Measurements from ENCODE around the gene IFT43. TPM values are rescaled to one million over a fixed set of nuclear protein-coding genes. Genes with fewer than 3 reads are reported as not detected.

Gene IFT43
- total RNA-seq, 1 experiment from 2014 or later = 17.5 TPM

DNA sequence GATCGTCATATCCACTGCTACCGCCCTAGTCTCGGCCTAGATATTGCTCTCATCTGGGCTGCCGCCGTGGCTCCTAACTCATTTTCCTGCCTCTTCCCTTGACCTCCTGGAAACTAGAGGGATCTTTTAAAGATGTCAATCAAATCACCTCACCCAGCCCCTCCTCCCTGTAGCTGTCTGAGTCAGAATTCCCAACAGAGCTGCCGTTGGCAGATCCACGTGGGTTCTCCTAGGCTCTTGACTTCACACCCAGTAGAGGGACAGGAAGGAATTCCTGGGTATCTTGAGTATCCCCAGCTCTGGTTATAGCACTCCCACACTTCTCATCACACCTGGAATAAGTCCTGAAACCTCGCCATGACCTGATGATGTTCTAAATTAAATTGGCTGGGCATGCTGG, 15.7 kb upstream of the IFT43 start:
- Mint-ChIP-seq H3K27me3 (ENCODE audit: low read depth) (no peaks in the 10 kb centered on the region), H3K9me3 (0 out of 2 replicates have a peak, but pooled peaks cover 4% of the 10 kb centered on the region), H3K27ac (no peak overlapping the region), H3K36me3 (no peaks in the 10 kb centered on the region), H3K4me3 (no peak overlapping the region), H3K4me1 (peaks cover 11% of the 10 kb centered on the region)
- POLR2A ChIA-PET = no interaction called here
- TF ChIP-seq, protein P1, sequence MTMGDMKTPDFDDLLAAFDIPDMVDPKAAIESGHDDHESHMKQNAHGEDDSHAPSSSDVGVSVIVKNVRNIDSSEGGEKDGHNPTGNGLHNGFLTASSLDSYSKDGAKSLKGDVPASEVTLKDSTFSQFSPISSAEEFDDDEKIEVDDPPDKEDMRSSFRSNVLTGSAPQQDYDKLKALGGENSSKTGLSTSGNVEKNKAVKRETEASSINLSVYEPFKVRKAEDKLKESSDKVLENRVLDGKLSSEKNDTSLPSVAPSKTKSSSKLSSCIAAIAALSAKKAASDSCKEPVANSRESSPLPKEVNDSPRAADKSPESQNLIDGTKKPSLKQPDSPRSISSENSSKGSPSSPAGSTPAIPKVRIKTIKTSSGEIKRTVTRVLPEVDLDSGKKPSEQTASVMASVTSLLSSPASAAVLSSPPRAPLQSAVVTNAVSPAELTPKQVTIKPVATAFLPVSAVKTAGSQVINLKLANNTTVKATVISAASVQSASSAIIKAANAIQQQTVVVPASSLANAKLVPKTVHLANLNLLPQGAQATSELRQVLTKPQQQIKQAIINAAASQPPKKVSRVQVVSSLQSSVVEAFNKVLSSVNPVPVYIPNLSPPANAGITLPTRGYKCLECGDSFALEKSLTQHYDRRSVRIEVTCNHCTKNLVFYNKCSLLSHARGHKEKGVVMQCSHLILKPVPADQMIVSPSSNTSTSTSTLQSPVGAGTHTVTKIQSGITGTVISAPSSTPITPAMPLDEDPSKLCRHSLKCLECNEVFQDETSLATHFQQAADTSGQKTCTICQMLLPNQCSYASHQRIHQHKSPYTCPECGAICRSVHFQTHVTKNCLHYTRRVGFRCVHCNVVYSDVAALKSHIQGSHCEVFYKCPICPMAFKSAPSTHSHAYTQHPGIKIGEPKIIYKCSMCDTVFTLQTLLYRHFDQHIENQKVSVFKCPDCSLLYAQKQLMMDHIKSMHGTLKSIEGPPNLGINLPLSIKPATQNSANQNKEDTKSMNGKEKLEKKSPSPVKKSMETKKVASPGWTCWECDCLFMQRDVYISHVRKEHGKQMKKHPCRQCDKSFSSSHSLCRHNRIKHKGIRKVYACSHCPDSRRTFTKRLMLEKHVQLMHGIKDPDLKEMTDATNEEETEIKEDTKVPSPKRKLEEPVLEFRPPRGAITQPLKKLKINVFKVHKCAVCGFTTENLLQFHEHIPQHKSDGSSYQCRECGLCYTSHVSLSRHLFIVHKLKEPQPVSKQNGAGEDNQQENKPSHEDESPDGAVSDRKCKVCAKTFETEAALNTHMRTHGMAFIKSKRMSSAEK (CRISPR knock-in tag; IDR thresholded peaks at IDR 0.05; ENCODE audit: borderline replicate concordance) = no peak
- TF ChIP-seq SMAD4 (CRISPR knock-in tag; IDR thresholded peaks at IDR 0.05) (no peak), ESRRA (CRISPR knock-in tag; IDR thresholded peaks at IDR 0.05; ENCODE audit: borderline replicate concordance) (no peak), NFATC4 (CRISPR knock-in tag; IDR thresholded peaks at IDR 0.05) (no peak), TP53 (CRISPR knock-in tag; IDR thresholded peaks at IDR 0.05) (no peak), FOXK1 (CRISPR knock-in tag; IDR thresholded peaks at IDR 0.05) (no peak), RELA (CRISPR knock-in tag; IDR thresholded peaks at IDR 0.05; ENCODE audit: borderline replicate concordance) (no peak), OVOL2 (CRISPR knock-in tag; IDR thresholded peaks at IDR 0.05; ENCODE audit: borderline replicate concordance) (no peak), ZNF671 (CRISPR knock-in tag; IDR thresholded peaks at IDR 0.05) (no peak)
- TF ChIP-seq, protein P2, sequence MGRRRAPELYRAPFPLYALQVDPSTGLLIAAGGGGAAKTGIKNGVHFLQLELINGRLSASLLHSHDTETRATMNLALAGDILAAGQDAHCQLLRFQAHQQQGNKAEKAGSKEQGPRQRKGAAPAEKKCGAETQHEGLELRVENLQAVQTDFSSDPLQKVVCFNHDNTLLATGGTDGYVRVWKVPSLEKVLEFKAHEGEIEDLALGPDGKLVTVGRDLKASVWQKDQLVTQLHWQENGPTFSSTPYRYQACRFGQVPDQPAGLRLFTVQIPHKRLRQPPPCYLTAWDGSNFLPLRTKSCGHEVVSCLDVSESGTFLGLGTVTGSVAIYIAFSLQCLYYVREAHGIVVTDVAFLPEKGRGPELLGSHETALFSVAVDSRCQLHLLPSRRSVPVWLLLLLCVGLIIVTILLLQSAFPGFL (CRISPR knock-in tag; IDR thresholded peaks at IDR 0.05; ENCODE audit: borderline replicate concordance) = no peak
- TF ChIP-seq, protein P3, sequence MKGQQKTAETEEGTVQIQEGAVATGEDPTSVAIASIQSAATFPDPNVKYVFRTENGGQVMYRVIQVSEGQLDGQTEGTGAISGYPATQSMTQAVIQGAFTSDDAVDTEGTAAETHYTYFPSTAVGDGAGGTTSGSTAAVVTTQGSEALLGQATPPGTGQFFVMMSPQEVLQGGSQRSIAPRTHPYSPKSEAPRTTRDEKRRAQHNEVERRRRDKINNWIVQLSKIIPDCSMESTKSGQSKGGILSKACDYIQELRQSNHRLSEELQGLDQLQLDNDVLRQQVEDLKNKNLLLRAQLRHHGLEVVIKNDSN (CRISPR knock-in tag; IDR thresholded peaks at IDR 0.05) = no peak
- TF ChIP-seq, protein P4, sequence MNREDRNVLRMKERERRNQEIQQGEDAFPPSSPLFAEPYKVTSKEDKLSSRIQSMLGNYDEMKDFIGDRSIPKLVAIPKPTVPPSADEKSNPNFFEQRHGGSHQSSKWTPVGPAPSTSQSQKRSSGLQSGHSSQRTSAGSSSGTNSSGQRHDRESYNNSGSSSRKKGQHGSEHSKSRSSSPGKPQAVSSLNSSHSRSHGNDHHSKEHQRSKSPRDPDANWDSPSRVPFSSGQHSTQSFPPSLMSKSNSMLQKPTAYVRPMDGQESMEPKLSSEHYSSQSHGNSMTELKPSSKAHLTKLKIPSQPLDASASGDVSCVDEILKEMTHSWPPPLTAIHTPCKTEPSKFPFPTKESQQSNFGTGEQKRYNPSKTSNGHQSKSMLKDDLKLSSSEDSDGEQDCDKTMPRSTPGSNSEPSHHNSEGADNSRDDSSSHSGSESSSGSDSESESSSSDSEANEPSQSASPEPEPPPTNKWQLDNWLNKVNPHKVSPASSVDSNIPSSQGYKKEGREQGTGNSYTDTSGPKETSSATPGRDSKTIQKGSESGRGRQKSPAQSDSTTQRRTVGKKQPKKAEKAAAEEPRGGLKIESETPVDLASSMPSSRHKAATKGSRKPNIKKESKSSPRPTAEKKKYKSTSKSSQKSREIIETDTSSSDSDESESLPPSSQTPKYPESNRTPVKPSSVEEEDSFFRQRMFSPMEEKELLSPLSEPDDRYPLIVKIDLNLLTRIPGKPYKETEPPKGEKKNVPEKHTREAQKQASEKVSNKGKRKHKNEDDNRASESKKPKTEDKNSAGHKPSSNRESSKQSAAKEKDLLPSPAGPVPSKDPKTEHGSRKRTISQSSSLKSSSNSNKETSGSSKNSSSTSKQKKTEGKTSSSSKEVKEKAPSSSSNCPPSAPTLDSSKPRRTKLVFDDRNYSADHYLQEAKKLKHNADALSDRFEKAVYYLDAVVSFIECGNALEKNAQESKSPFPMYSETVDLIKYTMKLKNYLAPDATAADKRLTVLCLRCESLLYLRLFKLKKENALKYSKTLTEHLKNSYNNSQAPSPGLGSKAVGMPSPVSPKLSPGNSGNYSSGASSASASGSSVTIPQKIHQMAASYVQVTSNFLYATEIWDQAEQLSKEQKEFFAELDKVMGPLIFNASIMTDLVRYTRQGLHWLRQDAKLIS (CRISPR knock-in tag; IDR thresholded peaks at IDR 0.05; ENCODE audit: borderline replicate concordance) = no peak
- TF ChIP-seq, protein P5, sequence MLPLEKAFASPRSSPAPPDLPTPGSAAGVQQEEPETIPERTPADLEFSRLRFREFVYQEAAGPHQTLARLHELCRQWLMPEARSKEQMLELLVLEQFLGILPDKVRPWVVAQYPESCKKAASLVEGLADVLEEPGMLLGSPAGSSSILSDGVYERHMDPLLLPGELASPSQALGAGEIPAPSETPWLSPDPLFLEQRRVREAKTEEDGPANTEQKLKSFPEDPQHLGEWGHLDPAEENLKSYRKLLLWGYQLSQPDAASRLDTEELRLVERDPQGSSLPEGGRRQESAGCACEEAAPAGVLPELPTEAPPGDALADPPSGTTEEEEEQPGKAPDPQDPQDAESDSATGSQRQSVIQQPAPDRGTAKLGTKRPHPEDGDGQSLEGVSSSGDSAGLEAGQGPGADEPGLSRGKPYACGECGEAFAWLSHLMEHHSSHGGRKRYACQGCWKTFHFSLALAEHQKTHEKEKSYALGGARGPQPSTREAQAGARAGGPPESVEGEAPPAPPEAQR (CRISPR knock-in tag; IDR thresholded peaks at IDR 0.05) = no peak
- TF ChIP-seq, protein P6, sequence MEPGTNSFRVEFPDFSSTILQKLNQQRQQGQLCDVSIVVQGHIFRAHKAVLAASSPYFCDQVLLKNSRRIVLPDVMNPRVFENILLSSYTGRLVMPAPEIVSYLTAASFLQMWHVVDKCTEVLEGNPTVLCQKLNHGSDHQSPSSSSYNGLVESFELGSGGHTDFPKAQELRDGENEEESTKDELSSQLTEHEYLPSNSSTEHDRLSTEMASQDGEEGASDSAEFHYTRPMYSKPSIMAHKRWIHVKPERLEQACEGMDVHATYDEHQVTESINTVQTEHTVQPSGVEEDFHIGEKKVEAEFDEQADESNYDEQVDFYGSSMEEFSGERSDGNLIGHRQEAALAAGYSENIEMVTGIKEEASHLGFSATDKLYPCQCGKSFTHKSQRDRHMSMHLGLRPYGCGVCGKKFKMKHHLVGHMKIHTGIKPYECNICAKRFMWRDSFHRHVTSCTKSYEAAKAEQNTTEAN (CRISPR knock-in tag; IDR thresholded peaks at IDR 0.05) = no peak
- no peak for DNase-seq (ENCODE audit: low spot score)
- ATAC-seq = no peak
- CTCF ChIA-PET = interaction anchor here (0.8 to 1.4 kb wide), 3 partner anchors 9 to 63 kb away, joined by 3 to 6 read pairs (median 5); no protein-coding TSS in a partner anchor
